Kidney (tissue), 14 donors: ENCODE results near the gene BTBD9. TPM values are rescaled to one million over a fixed set of nuclear protein-coding genes. Genes with fewer than 3 reads are reported as not detected.

Experiments used
- DNase-seq, 5 donors: peaks; one replicate each; pipeline ENCODE4 v3.0.0-alpha.2; 2013 to 2020
- FAIRE-seq: peaks from 2 replicates; lab custom pipeline; 2012; peaks lifted over from hg19 to GRCh38; lab: Jason Lieb, UNC
- H3K27ac ChIP-seq, 2 donors: one replicate each; pipeline ENCODE4 v1.7.0; 2013; ENCODE audit warnings: low read depth in 2 of 2, low read length in 2 of 2, inconsistent platforms in 1 of 2
- H3K27me3 ChIP-seq: one replicate; pipeline ENCODE4 v1.7.1; 2013; ENCODE audit warnings: low read length, inconsistent platforms; ENCODE audit not compliant: control insufficient read depth, insufficient read depth
- H3K36me3 ChIP-seq, 3 donors: one replicate each; pipeline versions ENCODE4 v1.7.0 to v1.7.1; 2013; ENCODE audit warnings: low read length in 3 of 3, control low read depth in 1 of 3, inconsistent platforms in 1 of 3; ENCODE audit not compliant: insufficient read depth in 3 of 3, control insufficient read depth in 2 of 3
- H3K4me1 ChIP-seq, 3 donors: one replicate each; pipeline versions ENCODE4 v1.7.0 to v1.7.1; 2013; ENCODE audit warnings: low read length in 3 of 3, inconsistent platforms in 1 of 3, low read depth in 1 of 3; ENCODE audit not compliant: control insufficient read depth in 2 of 3, insufficient read depth in 2 of 3
- H3K4me3 ChIP-seq, 3 donors: one replicate each; pipeline versions ENCODE4 v1.7.0 to v1.8.1; 2013; ENCODE audit warnings: low read length in 3 of 3, control low read depth in 1 of 3, inconsistent platforms in 1 of 3
- H3K9ac ChIP-seq, 3 donors: one replicate each; pipeline versions ENCODE4 v1.7.0 to v1.7.1; 2013; ENCODE audit warnings: low read length in 3 of 3, control low read depth in 1 of 3, inconsistent platforms in 1 of 3
- H3K9me3 ChIP-seq, 3 donors: one replicate each; pipeline versions ENCODE4 v1.7.0 to v1.7.1; 2013; ENCODE audit warnings: low read length in 3 of 3, control low read depth in 1 of 3, inconsistent platforms in 1 of 3; ENCODE audit not compliant: control insufficient read depth in 2 of 3, insufficient read depth in 1 of 3
- intact Hi-C: fragments of 100-400 bp; cut with DNase I; formaldehyde crosslinking; loops from one replicate; pipeline ENCODE4 v1.11.1; 2022
- polyA plus RNA-seq: library from polyadenylated mRNA; stranded (reverse); fragments of 350-450 nt; fragmentation: Illumina TruSeq; extraction: RNeasy Lipid Tissue Mini Kit (QIAGEN cat#74804); gene quantifications from one replicate; pipeline ENCODE4 v1.2.3, GENCODE V29; 2014; ENCODE audit warnings: low read depth, low replicate concordance; ENCODE audit not compliant: insufficient read depth
- total RNA-seq: library from RNA; stranded (reverse); fragmentation: NEBNext Ultra II Directional; extraction: Animal tissue kit (Norgen Biotek cat#: 25700); gene quantifications from one replicate; pipeline ENCODE4 v1.2.1, GENCODE V29; 2021
- TF ChIP-seq, protein P1 (sequence below): IDR thresholded peaks from 3 replicates; pipeline ENCODE4 v1.5.1; 2012; ENCODE audit warnings: mild to moderate bottlenecking, moderate library complexity, borderline replicate concordance; ENCODE audit not compliant: insufficient read depth; ENCODE audit errors: extremely low read depth
- donor health status: control.
- donor health status: control.
- donor health status: control.
- donor health status: control.
- donor health status: control.
- donor health status: DM: yes; HTN: yes; CAD: no.
- donor health status: Normal renal cell carcinoma (clear cell type).

BTBD9 gene
- total and polyA plus RNA-seq, 2 donors from 2014 or later = 4.2 to 29.9 TPM

GRCh38 chr6:38687043-38687353, 47.3 kb upstream of the BTBD9 start:
- no peak overlapping the region for H3K4me3 ChIP-seq
- H3K36me3 ChIP-seq = peaks cover 0 to 3% (median 2%) of the 10 kb centered on the region in 3 donors
- no peak overlapping the region for H3K27ac ChIP-seq
- H3K4me1 ChIP-seq = no peaks in the 10 kb centered on the region
- H3K27me3 ChIP-seq = no peaks in the 10 kb centered on the region
- no peaks in the 10 kb centered on the region for H3K9me3 ChIP-seq
- DNase-seq (no peak), FAIRE-seq (no peak)
- TF ChIP-seq, protein P1, sequence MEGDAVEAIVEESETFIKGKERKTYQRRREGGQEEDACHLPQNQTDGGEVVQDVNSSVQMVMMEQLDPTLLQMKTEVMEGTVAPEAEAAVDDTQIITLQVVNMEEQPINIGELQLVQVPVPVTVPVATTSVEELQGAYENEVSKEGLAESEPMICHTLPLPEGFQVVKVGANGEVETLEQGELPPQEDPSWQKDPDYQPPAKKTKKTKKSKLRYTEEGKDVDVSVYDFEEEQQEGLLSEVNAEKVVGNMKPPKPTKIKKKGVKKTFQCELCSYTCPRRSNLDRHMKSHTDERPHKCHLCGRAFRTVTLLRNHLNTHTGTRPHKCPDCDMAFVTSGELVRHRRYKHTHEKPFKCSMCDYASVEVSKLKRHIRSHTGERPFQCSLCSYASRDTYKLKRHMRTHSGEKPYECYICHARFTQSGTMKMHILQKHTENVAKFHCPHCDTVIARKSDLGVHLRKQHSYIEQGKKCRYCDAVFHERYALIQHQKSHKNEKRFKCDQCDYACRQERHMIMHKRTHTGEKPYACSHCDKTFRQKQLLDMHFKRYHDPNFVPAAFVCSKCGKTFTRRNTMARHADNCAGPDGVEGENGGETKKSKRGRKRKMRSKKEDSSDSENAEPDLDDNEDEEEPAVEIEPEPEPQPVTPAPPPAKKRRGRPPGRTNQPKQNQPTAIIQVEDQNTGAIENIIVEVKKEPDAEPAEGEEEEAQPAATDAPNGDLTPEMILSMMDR = no peak
- intact Hi-C loops = no loop called here
- H3K9ac ChIP-seq = no peak overlapping the region

DNA sequence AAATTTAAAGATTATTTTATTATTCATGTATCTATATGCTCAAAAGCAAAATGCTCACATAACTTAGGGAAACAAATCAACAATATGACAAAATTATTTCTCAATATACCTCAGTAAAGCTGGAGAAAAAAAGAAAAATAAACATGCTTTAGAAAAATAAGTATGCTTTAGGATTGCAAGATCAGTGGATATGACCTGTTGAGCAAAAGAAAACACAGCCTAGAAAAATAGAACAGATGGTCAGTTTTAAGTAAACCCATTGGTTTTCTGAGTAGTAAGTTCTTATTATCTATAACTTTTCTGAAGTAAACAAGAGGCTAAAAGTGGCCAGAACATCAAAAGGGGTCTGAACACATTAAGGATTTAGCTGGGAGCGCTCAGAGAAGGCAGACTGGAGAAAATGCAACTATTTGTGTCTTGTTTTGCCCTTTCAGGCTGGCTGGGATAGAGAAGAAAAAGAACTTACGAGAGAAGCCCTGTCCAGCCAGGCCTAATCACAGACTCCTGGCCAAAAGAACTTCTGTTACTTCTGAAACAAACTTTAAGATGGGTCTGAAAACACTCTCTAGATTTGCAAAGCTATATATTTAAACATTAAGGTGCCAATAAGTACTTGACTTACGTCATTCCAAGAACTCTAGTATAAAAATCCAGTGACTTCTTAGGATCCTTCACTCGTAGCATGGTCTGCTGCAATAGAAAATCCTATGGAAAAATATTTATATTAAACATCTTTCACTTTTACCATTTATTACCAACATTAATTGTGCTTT, 46.7 kb upstream of the BTBD9 start:
- FAIRE-seq (no peak), DNase-seq (no peak)
- Histone ChIP-seq H3K4me1 (no peaks in the 10 kb centered on the region), H3K27me3 (no peaks in the 10 kb centered on the region), H3K9me3 (no peaks in the 10 kb centered on the region), H3K9ac (no peak overlapping the region), H3K4me3 (no peak overlapping the region), H3K27ac (no peak overlapping the region), H3K36me3 (peaks cover 0 to 3% (median 2%) of the 10 kb centered on the region in 3 donors)
- TF ChIP-seq, protein P1 = no peak
- intact Hi-C loops = no loop called here

DNA sequence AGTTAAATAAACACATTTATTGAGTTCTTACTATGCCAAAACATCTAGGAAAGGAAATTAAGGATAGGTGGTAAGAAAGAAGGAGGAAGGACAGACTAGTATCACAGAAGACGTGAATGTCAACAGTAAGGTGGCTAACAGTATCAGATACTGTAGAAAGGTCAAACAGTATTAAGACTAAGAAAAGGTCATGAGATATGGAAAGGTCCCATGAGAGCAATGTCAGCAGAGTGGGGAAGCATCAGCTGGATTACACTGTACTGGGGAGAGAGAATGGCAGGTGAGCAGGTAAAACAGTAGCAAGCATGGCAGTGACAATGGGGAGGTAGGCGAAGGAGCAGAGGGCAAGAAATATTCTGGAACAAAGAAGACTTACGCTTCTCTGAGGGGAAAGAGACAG, 45.2 kb upstream of the BTBD9 start:
- no peak overlapping the region for H3K4me3 ChIP-seq
- no peaks in the 10 kb centered on the region for H3K4me1 ChIP-seq
- FAIRE-seq = no peak
- H3K9ac ChIP-seq = no peak overlapping the region
- no peak overlapping the region for H3K27ac ChIP-seq
- TF ChIP-seq, protein P1 = no peak
- intact Hi-C loops = no loop called here
- peaks cover 0 to 3% (median 2%) of the 10 kb centered on the region in 3 donors for H3K36me3 ChIP-seq
- no peaks in the 10 kb centered on the region for H3K9me3 ChIP-seq
- no peak for DNase-seq
- H3K27me3 ChIP-seq = no peaks in the 10 kb centered on the region
